Measurements from ENCODE around the gene IGFBP6. TPM values are rescaled to one million over a fixed set of nuclear protein-coding genes. Genes with fewer than 3 reads are reported as not detected.

Gene IGFBP6
- total and polyA plus RNA-seq, 2 donors (not counting 1 experiment from before 2014, with no cell fraction given): 0.30 TPM; not detected in 1

GRCh38 chr12:53061404-53062010, 36.0 kb upstream of the IGFBP6 start:
- CTCF ChIA-PET: interaction anchor here (0.6 to 14.1 kb wide), 4 partner anchors 10 to 59 kb away, joined by 3 to 344 read pairs (median 3); partner anchors contain the start of genes IGFBP6 and SOAT2

More at GRCh38 chr12:53061404-53062010, 36.0 kb upstream of the IGFBP6 start:
- Mint-ChIP-seq H3K27ac (no peak overlapping the region), H3K4me1 (peaks cover 4% of the 10 kb centered on the region), H3K9me3 (ENCODE audit: insufficient read depth) (no peaks in the 10 kb centered on the region), H3K4me3 (no peak overlapping the region), H3K27me3 (no peaks in the 10 kb centered on the region)
- H3K4me1 ChIP-seq (ENCODE audit: control insufficient read depth in 2 of 2, insufficient read depth in 2 of 2, low read length in 2 of 2): no peaks in the 10 kb centered on the region
- ATAC-seq (ENCODE audit: low read depth) (no peak), DNase-seq (no peak)
- peaks cover 0 to 3% (median 0%) of the 10 kb centered on the region in 3 donors for H3K9me3 ChIP-seq (ENCODE audit: control extremely low read depth in 1 of 3, control insufficient read depth in 2 of 3, insufficient read depth in 1 of 3, low read length in 2 of 3)
- POLR2A ChIA-PET: interaction anchor here (0.6 kb wide), 1 partner anchor 23 kb away, joined by 3 read pairs; no protein-coding TSS in a partner anchor
- H3K27me3 ChIP-seq (replicated peaks in 1 of 4; ENCODE audit: control extremely low read depth in 1 of 4, control insufficient read depth in 3 of 4, insufficient read depth in 4 of 4, low read length in 3 of 4): peaks cover 0 to 10% (median 0%) of the 10 kb centered on the region in 4 experiments
- intact Hi-C loops (cut with micrococcal nuclease): no loop called here
- peaks cover 0 to 27% of the 10 kb centered on the region in 2 experiments for H3K36me3 ChIP-seq (replicated peaks in 1 of 2; ENCODE audit: control extremely low read depth in 1 of 2, control insufficient read depth in 1 of 2, extremely low read depth in 1 of 2, insufficient read depth in 2 of 2, low read length in 1 of 2)
- H3K4me2 ChIP-seq (replicated peaks; ENCODE audit: low read depth, low read length, poor library complexity, severe bottlenecking): no peak overlapping the region
- H4K20me1 ChIP-seq (ENCODE audit: control insufficient read depth, insufficient read depth, low read length, poor library complexity, severe bottlenecking): peaks cover 20% of the 10 kb centered on the region
- H3K27ac ChIP-seq (ENCODE audit: low read length in 2 of 2): no peak overlapping the region
- H3K4me3 ChIP-seq (ENCODE audit: control extremely low read depth in 1 of 5, extremely low read depth in 1 of 5, insufficient read depth in 1 of 5, low read depth in 2 of 5, low read length in 4 of 5): no peak overlapping the region
- TF ChIP-seq EZH2 (IDR thresholded peaks at IDR 0.05; ENCODE audit: borderline replicate concordance, insufficient read depth, low read depth, low read length, poor library complexity, severe bottlenecking) (no peak), CTCF (IDR thresholded peaks at IDR 0.05) (no peak)
- no peak overlapping the region for H2AFZ ChIP-seq (ENCODE audit: insufficient read depth, low read depth, low read length, poor library complexity, severe bottlenecking)
- H3K9ac ChIP-seq (ENCODE audit: low read length): no peak overlapping the region
- WGBS (ENCODE audit: insufficient coverage): 87% methylated on average over 4 of the region's 5 CpGs
- no peaks in the 10 kb centered on the region for H3K79me2 ChIP-seq (ENCODE audit: control insufficient read depth, insufficient read depth, low read length)

All from B cell (primary cell).